Nephron progenitor cell (in vitro differentiated cells): Measurements from ENCODE around the gene PLCB2.

Experiments used
- DNase-seq: peaks from one replicate; pipeline ENCODE4 v3.0.0; 2021
- H3K27ac Mint-ChIP-seq: 2 replicates; pipeline ENCODE4 v1.8.0; 2021; ENCODE audit warnings: mild to moderate bottlenecking, moderate library complexity, mixed read lengths
- H3K27me3 Mint-ChIP-seq: 2 replicates; pipeline ENCODE4 v1.8.0; 2021; ENCODE audit warnings: mild to moderate bottlenecking, low read depth, mixed read lengths; ENCODE audit not compliant: poor library complexity
- H3K36me3 Mint-ChIP-seq: 2 replicates; pipeline ENCODE4 v1.8.0; 2021; ENCODE audit warnings: low read depth, mixed read lengths
- H3K4me1 Mint-ChIP-seq: 2 replicates; pipeline ENCODE4 v1.8.0; 2021; ENCODE audit warnings: mixed read lengths
- H3K4me3 Mint-ChIP-seq: 2 replicates; pipeline ENCODE4 v1.8.0; 2021; ENCODE audit warnings: mild to moderate bottlenecking, moderate library complexity, mixed read lengths
- H3K9me3 Mint-ChIP-seq: 2 replicates; pipeline ENCODE4 v1.8.0; 2021; ENCODE audit warnings: mild to moderate bottlenecking, moderate library complexity, mixed read lengths
- CTCF ChIP-seq: fragments of 200-600 bp; sonication (generic); IDR thresholded peaks from 2 replicates; pipeline ENCODE4 v1.5.0; 2021; ENCODE audit warnings: antibody characterized with exemption

Gene PLCB2

GRCh38 chr15:40251486-40252140 is 56.1 kb downstream of the PLCB2 start:
- Mint-ChIP-seq H3K9me3 (no peaks in the 10 kb centered on the region), H3K4me1 (peaks cover 31% of the 10 kb centered on the region), H3K36me3 (no peaks in the 10 kb centered on the region), H3K4me3 (peak overlapping the region; percentile 25), H3K27ac (no peak overlapping the region), H3K27me3 (peaks cover 77% of the 10 kb centered on the region)
- TF ChIP-seq CTCF: no peak
- DNase-seq: no peak

- no peaks in the 10 kb centered on the region for H3K9me3 Mint-ChIP-seq
- DNase-seq: no peak
- H3K36me3 Mint-ChIP-seq: no peaks in the 10 kb centered on the region
- H3K4me1 Mint-ChIP-seq: peaks cover 25% of the 10 kb centered on the region
- H3K27me3 Mint-ChIP-seq: peaks cover 80% of the 10 kb centered on the region
- no peak overlapping the region for H3K27ac Mint-ChIP-seq
- no peak for TF ChIP-seq CTCF
- H3K4me3 Mint-ChIP-seq: peak overlapping the region; percentile 30
Measured at GRCh38 chr15:40250771-40251483, 56.8 kb downstream of the PLCB2 start.

GRCh38 chr15:40250304-40250656 is 57.5 kb downstream of the PLCB2 start:
- no peak overlapping the region for H3K4me3 Mint-ChIP-seq
- no peak for TF ChIP-seq CTCF
- H3K9me3 Mint-ChIP-seq: no peaks in the 10 kb centered on the region
- DNase-seq: no peak
- H3K36me3 Mint-ChIP-seq: no peaks in the 10 kb centered on the region
- peaks cover 25% of the 10 kb centered on the region for H3K4me1 Mint-ChIP-seq
- H3K27me3 Mint-ChIP-seq: peaks cover 81% of the 10 kb centered on the region
- no peak overlapping the region for H3K27ac Mint-ChIP-seq

GRCh38 chr15:40249477-40250303 is 58.0 kb downstream of the PLCB2 start:
- H3K36me3 Mint-ChIP-seq: no peaks in the 10 kb centered on the region
- peaks cover 76% of the 10 kb centered on the region for H3K27me3 Mint-ChIP-seq
- DNase-seq: no peak
- no peak overlapping the region for H3K4me3 Mint-ChIP-seq
- H3K4me1 Mint-ChIP-seq: peaks cover 24% of the 10 kb centered on the region
- no peak overlapping the region for H3K27ac Mint-ChIP-seq
- no peak for TF ChIP-seq CTCF
- no peaks in the 10 kb centered on the region for H3K9me3 Mint-ChIP-seq

- no peak overlapping the region for H3K4me3 Mint-ChIP-seq
- DNase-seq: no peak
- no peaks in the 10 kb centered on the region for H3K36me3 Mint-ChIP-seq
- H3K27me3 Mint-ChIP-seq: peaks cover 61% of the 10 kb centered on the region
- peaks cover 23% of the 10 kb centered on the region for H3K4me1 Mint-ChIP-seq
- TF ChIP-seq CTCF: no peak
- no peaks in the 10 kb centered on the region for H3K9me3 Mint-ChIP-seq
- H3K27ac Mint-ChIP-seq: no peak overlapping the region
Measured at GRCh38 chr15:40248006-40248783, 59.5 kb downstream of the PLCB2 start.
